Activated naive CD8-positive, alpha-beta T cell treated with anti-CD3 and anti-CD28 coated beads for 36 hours (primary cell): Measurements from ENCODE around the gene METTL2A. TPM values are rescaled to one million over a fixed set of nuclear protein-coding genes. Genes with fewer than 3 reads are reported as not detected.
"Not testable (repeated sequence)": the region's sequence is repeated elsewhere in the genome, so short reads cannot be mapped to it uniquely, and the experiment has no call there.

Experiments
- DNase-seq: peaks from one replicate; pipeline ENCODE4 v3.0.0; 2021
- H3K27ac Mint-ChIP-seq: one replicate; pipeline ENCODE4 v1.8.0; 2022; ENCODE audit warnings: mild to moderate bottlenecking, moderate library complexity, mixed read lengths
- H3K27me3 Mint-ChIP-seq: one replicate; pipeline ENCODE4 v1.8.0; 2022; ENCODE audit warnings: mild to moderate bottlenecking, mixed read lengths
- H3K36me3 Mint-ChIP-seq: one replicate; pipeline ENCODE4 v1.8.0; 2021; ENCODE audit warnings: mild to moderate bottlenecking, mixed read lengths
- H3K4me1 Mint-ChIP-seq: one replicate; pipeline ENCODE4 v1.8.0; 2021; ENCODE audit warnings: mixed read lengths
- H3K4me3 Mint-ChIP-seq: one replicate; pipeline ENCODE4 v1.8.0; 2022; ENCODE audit warnings: mild to moderate bottlenecking, moderate library complexity, mixed read lengths
- H3K9me3 Mint-ChIP-seq: one replicate; pipeline ENCODE4 v1.8.0; 2022; ENCODE audit warnings: mixed read lengths
- total RNA-seq, 2 experiments: library from RNA; stranded (reverse); gene quantifications; one replicate each; pipeline ENCODE4 v1.2.3, GENCODE V29; 2021

The METTL2A gene, protein sequence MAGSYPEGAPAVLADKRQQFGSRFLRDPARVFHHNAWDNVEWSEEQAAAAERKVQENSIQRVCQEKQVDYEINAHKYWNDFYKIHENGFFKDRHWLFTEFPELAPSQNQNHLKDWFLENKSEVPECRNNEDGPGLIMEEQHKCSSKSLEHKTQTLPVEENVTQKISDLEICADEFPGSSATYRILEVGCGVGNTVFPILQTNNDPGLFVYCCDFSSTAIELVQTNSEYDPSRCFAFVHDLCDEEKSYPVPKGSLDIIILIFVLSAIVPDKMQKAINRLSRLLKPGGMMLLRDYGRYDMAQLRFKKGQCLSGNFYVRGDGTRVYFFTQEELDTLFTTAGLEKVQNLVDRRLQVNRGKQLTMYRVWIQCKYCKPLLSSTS
- 10 to 100 TPM; 33.7 to 34.6 TPM for total RNA-seq

DNA sequence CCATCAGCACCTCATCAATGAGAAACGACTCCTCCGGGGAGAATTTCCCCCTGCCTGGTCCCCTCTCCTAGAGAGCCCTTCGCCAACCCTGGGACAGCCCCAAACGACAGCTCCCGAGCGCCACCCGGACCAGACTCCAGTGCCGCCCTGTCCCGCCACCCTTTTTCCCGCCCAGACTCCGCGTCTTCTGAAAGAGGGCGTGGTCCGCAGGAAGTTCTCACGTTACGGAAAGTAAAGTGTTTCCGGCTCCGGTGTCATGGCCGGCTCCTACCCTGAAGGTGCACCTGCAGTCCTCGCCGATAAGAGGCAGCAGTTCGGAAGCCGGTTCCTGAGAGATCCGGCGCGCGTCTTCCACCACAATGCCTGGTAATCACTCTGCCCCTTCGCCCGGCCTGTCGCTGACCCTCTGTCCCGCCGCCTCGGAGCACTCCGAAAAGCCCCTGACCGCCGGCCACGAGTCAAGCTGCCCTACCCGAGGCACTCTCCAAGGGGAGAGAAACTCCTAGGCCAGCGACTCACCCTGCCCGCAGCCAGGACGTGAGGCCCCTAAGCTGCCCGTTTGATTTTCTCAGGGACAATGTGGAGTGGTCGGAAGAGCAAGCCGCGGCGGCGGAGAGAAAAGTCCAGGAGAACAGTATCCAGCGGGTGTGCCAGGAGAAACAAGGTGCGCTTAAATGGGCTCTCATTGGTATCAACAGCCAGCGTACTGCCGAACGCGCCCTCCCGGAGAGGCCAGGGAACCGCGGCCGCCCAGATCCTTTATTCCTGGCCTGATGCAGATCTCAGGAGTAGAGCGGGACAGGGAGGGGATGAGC, at the start of gene METTL2A:
TSS of gene METTL2A (plus strand) at position 251 of the 815 bp plus-strand sequence. CDS start at position 257, 6 bp downstream.
- H3K4me1 Mint-ChIP-seq = peaks cover 21% of the 10 kb centered on the region
- H3K4me3 Mint-ChIP-seq = peak within 1 kb of the TSS; percentile 96
- H3K27me3 Mint-ChIP-seq, H3K36me3 Mint-ChIP-seq, H3K9me3 Mint-ChIP-seq: not testable (repeated sequence)
- peak; percentile 90 for DNase-seq
- peak within 1 kb of the TSS; percentile 94 for H3K27ac Mint-ChIP-seq

DNA sequence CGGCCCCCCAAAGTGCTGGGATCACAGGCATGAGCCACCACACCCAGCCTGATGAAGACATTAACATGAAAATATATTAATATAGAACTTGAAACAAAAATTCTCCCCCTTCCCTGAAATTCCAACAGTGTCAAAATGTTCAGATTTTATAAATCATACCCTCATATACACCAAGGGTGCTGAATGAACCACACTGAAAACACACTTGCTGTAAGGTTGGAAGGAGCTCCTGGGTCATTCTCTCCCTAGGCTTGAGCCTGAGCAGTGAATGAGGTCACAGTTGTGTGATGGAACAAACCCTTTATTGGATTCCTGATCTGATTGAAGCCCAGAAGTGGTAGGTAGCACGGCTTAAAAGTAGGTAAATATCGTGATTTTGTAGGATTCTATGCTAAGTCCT, 43.4 kb upstream of the METTL2A start, which contains the start of gene EFCAB3:
TSS of gene EFCAB3 (plus strand) at position 301 of the 400 bp plus-strand sequence. CDS start 2,427 bp downstream, outside the sequence.
- H3K4me3 Mint-ChIP-seq = no peak within 1 kb of the TSS
- no peaks in the 10 kb centered on the region for H3K4me1 Mint-ChIP-seq
- no peaks in the 10 kb centered on the region for H3K9me3 Mint-ChIP-seq
- H3K27ac Mint-ChIP-seq = no peak within 1 kb of the TSS
- peaks cover 27% of the 10 kb centered on the region for H3K27me3 Mint-ChIP-seq
- no peak for DNase-seq
- no peaks in the 10 kb centered on the region for H3K36me3 Mint-ChIP-seq

DNA sequence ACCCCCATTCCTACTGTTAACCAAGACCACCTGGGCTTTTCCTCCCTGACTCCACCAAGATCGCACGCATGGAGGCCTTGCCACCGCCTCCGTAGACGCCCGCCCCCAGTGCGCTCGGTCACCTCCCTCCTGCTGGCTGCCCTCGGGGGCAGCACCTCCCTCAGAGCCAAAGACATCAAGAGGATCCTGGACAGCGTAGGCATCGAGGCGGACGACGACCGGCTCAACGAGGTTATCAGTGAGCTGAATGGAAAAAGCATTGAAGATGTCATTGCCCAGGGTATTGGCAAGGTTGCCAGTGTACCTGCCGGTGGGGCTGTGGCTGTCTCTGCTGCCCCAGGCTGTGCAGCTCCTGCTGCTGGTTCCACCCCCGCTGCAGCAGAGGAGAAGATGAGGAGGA, 42.1 kb upstream of the METTL2A start:
- no peak for DNase-seq
- Mint-ChIP-seq H3K27me3 (peaks cover 20% of the 10 kb centered on the region), H3K4me3 (no peak overlapping the region), H3K9me3 (no peaks in the 10 kb centered on the region), H3K4me1 (no peaks in the 10 kb centered on the region), H3K27ac (no peak overlapping the region), H3K36me3 (no peaks in the 10 kb centered on the region)

DNA sequence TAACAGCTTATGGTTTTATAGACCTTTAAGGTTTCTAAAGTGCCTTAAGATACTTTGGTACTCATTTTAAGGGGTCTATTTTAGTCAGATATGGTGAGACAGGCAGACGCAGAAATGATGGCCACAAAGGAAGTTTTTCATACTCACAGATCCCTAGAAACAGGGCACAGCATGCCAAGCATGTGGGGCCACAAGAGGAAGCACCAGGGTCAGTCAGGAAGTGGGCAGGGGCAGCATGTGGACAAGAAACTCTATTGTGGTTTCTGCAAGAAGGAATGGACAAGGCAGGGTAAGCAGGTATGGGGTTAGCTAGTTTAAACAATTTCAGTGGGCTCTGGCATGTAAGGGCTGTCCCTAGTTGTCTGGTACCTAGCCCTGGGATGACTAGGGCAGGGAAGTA, 34.8 kb upstream of the METTL2A start:
- Mint-ChIP-seq H3K4me3 (no peak overlapping the region), H3K36me3 (no peaks in the 10 kb centered on the region), H3K27me3 (peaks cover 17% of the 10 kb centered on the region), H3K9me3 (no peaks in the 10 kb centered on the region), H3K27ac (no peak overlapping the region), H3K4me1 (no peaks in the 10 kb centered on the region)
- no peak for DNase-seq

DNA sequence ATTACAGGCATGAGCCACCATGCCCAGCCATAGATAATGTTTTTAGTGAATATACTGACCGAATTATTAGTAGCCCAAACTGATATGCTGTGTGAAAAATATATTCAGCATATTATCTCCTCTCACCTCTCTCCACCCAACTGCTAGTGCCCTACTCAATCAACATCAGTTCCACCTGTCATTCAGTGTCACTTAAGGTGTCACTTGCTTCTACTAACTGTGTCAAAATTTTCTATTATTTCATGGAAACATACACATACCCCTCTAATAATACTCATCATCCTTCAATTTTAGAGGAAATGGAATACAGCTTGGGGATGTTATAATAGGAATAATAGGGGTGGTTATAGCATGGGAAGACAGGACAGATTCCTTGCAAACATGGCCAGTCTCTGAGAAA, 30.8 kb upstream of the METTL2A start:
- H3K36me3 Mint-ChIP-seq = no peaks in the 10 kb centered on the region
- DNase-seq = no peak
- no peak overlapping the region for H3K4me3 Mint-ChIP-seq
- peaks cover 19% of the 10 kb centered on the region for H3K27me3 Mint-ChIP-seq
- H3K9me3 Mint-ChIP-seq = no peaks in the 10 kb centered on the region
- no peak overlapping the region for H3K27ac Mint-ChIP-seq
- H3K4me1 Mint-ChIP-seq = no peaks in the 10 kb centered on the region

DNA sequence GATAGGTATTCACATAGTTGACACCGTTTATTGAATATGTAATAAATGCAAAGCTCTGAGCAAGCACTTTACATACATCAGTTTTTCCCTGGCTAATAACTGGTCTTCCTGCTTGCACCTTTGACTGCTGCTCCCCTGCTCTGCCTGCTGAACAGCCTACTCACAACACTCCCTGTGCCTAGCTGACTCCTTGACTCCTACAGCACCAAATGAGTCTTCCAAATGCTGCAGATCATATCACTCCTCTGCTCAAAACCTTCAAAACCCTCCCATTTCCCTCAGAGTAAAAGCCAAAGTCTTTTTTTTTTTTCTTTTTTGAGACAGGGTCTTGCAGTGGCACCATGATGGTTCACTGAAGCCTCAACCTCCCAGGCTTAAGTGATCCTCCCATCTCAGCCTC, 24.8 kb upstream of the METTL2A start:
- Mint-ChIP-seq H3K4me1 (no peaks in the 10 kb centered on the region), H3K27ac (no peak overlapping the region), H3K4me3 (no peak overlapping the region), H3K36me3 (no peaks in the 10 kb centered on the region), H3K27me3 (peaks cover 31% of the 10 kb centered on the region), H3K9me3 (no peaks in the 10 kb centered on the region)
- no peak for DNase-seq

DNA sequence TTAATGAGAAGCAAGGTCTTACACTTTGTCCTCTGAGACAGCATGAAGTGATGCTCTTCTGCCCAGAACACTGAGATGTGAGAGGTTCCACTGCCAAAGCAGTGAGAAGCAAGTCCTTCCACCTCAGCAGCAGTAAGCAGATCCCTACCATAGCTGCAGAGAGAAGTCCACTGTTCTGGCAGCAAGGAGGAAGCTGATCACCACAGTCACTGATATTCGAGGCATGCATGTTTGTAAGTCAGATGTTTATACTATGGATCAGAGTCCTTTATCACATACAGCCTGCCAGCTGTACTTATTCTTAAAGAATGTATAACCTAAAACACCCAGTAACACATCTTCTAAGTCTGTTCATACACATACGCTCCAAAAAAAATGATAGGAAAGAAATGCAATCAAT, 18.2 kb upstream of the METTL2A start:
- Mint-ChIP-seq H3K9me3 (no peaks in the 10 kb centered on the region), H3K36me3 (no peaks in the 10 kb centered on the region), H3K4me3 (no peak overlapping the region), H3K27me3 (peaks cover 30% of the 10 kb centered on the region), H3K4me1 (no peaks in the 10 kb centered on the region), H3K27ac (no peak overlapping the region)
- no peak for DNase-seq

DNA sequence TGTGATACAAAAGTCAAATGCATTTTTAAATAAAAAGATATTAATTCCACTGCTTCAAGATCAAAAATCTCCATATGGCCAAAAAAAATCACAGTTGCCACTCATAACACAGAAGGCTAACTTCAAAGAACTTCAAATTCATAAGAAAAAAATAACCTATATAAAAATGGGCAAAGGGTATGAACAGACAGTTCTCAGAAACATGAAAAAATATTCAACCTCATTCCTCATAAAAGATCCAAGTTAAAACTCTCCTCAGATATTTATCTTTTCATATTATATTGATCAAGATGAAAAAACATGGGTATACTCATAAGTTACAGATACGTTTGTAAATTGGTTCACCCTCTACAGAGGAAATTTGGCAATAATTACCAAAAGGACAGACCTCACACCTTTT, 10.6 kb upstream of the METTL2A start:
- H3K27me3 Mint-ChIP-seq = peaks cover 10% of the 10 kb centered on the region
- H3K36me3 Mint-ChIP-seq, H3K4me1 Mint-ChIP-seq, H3K27ac Mint-ChIP-seq, DNase-seq, H3K4me3 Mint-ChIP-seq, H3K9me3 Mint-ChIP-seq: not testable (repeated sequence)

DNA sequence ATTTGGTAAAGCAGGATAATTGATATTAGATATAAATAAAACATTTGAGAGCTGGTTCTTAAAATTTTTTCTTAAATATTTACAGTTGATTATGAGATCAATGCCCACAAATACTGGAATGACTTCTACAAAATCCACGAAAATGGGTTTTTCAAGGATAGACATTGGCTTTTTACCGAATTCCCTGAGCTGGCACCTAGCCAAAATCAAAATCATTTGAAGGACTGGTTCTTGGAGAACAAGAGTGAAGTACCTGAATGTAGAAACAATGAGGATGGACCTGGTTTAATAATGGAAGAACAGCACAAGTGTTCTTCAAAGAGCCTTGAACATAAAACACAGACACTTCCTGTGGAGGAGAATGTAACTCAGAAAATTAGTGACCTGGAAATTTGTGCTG, 2.5 kb downstream of the METTL2A start:
- not testable (repeated sequence) for H3K27ac Mint-ChIP-seq, H3K36me3 Mint-ChIP-seq
- peaks cover 21% of the 10 kb centered on the region for H3K4me1 Mint-ChIP-seq

DNA sequence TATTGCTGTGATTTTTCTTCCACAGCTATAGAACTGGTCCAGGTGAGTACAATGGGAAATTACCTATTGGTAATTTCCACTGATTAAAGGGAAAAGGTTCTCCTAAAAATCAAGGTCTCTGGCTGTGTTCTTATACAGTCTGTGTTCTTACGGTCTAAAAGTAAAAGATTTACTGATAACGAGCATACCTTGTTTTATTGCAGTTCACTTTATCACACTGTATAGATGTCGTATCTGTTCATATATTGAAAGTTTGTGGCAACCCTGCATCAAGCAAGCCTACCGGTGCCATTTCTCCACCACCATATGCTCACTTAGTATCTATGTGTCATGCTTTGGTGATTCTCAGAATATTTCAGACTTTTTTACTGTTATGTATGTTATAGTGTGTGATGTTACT, 11.6 kb downstream of the METTL2A start:
- H3K9me3 Mint-ChIP-seq, H3K27me3 Mint-ChIP-seq, DNase-seq, H3K27ac Mint-ChIP-seq, H3K4me1 Mint-ChIP-seq, H3K4me3 Mint-ChIP-seq: not testable (repeated sequence)
- peaks cover 17% of the 10 kb centered on the region for H3K36me3 Mint-ChIP-seq

More for the DNA sequence above, 2.5 kb downstream of the METTL2A start:
- not testable (repeated sequence) for H3K27me3 Mint-ChIP-seq, H3K9me3 Mint-ChIP-seq, H3K4me3 Mint-ChIP-seq, DNase-seq

DNA sequence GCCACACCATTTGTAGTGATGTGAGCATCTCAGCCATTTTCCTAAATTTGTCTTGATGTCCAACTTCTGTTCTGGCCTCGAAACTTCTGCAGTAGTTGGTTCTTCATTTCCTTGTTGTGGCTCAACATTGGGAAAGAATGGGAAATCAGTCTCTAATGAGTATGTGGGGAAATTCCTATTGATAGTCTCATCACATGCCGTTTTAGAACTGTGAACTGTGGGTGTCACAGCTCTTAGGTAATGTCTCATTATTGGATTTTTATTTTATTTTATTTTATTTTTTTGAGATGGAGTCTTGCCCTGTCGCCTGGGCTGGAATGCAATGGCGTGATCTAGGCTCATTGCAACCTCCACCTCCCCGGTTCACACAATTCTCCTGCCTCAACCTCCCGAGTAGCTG, 17.5 kb downstream of the METTL2A start:
- not testable (repeated sequence) for DNase-seq, H3K27me3 Mint-ChIP-seq, H3K4me3 Mint-ChIP-seq, H3K27ac Mint-ChIP-seq, H3K4me1 Mint-ChIP-seq, H3K9me3 Mint-ChIP-seq
- peaks cover 22% of the 10 kb centered on the region for H3K36me3 Mint-ChIP-seq

DNA sequence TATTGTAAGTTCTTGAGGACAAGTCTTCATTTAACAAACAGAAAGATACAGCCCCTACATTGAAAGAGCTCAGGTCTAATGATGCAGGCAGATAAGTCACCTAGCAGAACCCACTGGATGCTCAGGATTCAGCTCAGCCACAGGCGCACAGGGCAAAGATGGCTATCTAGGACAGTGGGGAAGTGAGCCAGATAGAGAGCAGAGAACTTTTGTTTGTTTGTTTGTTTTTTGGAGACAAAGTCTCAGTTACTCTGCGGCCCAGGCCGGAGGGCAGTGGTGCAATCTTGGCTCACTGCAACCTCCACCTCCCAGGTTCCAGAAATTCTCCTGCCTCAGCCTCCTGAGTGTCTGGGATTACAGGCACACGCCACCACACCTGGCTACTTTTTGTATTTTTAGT, 20.4 kb downstream of the METTL2A start:
- no peak overlapping the region for H3K27ac Mint-ChIP-seq
- no peaks in the 10 kb centered on the region for H3K27me3 Mint-ChIP-seq

DNA sequence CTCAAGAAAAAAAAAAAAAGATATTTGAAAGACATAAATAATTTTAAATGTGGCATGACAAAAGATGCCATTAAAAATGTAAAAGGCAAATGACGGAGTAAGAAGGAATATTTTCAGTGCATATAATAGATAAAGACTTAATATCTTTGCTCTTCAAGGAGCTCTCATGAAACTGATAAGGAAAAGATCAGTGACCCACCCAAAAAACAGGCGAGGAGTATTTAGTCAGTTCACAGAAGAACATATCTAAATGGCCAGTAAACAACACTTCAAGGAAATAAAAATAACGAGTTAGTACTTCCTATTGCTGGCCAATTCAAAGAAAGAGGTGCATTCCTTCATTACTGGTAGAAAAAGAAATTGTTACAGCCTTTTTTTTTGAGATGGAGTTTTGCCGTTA, 22.1 kb downstream of the METTL2A start:
- not testable (repeated sequence) for H3K27ac Mint-ChIP-seq, H3K9me3 Mint-ChIP-seq, H3K4me3 Mint-ChIP-seq, H3K4me1 Mint-ChIP-seq, H3K27me3 Mint-ChIP-seq, DNase-seq
- H3K36me3 Mint-ChIP-seq = peaks cover 22% of the 10 kb centered on the region

More for the DNA sequence above, 20.4 kb downstream of the METTL2A start:
- peaks cover 21% of the 10 kb centered on the region for H3K36me3 Mint-ChIP-seq
- no peaks in the 10 kb centered on the region for H3K4me1 Mint-ChIP-seq
- H3K9me3 Mint-ChIP-seq = no peaks in the 10 kb centered on the region
- no peak overlapping the region for H3K4me3 Mint-ChIP-seq
- no peak for DNase-seq

DNA sequence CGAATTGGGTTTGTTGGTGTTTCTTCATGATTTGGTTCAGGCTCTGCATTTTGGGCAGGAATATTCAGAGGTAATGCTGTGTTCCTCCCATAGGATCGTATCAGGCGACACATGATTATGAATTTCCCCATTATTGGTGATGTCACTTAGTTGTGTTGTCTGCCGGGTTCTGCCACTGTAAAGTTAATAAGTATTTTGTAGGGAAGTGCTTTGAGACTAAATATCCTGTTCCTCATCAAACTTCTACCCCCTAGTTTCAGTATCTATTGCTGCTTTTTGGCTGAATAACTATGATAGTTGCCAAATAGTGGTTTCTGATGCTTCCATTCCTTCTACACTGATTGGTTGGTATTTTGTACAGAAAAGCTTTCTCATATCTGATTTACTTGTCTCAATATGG, 28.5 kb downstream of the METTL2A start:
- not testable (repeated sequence) for H3K4me3 Mint-ChIP-seq, H3K27me3 Mint-ChIP-seq, H3K9me3 Mint-ChIP-seq, DNase-seq, H3K27ac Mint-ChIP-seq
- Mint-ChIP-seq H3K36me3 (peaks cover 19% of the 10 kb centered on the region), H3K4me1 (peaks cover 11% of the 10 kb centered on the region)

DNA sequence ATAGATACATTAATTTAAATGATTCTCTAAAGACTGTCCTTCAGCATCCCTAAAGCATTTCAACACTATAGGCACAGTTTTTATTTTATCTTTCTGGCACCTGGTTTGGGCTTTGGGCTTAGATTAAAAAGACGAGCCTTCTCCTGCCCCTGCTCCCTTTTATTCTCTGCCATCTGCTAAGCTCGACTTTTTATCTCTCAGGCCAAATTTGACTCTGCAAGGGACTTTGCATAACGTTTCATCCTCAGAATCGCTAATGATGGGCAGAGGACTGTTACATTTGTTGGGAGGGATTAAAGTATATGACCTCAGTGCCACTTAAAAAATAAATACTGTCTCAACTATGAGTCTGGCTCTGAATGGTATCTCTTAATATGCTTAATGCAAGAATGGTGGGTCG, 29.3 kb downstream of the METTL2A start:
- not testable (repeated sequence) for H3K4me3 Mint-ChIP-seq, H3K9me3 Mint-ChIP-seq, H3K27ac Mint-ChIP-seq, DNase-seq, H3K27me3 Mint-ChIP-seq
- Mint-ChIP-seq H3K36me3 (peaks cover 19% of the 10 kb centered on the region), H3K4me1 (peaks cover 11% of the 10 kb centered on the region)
